ENCODE results near the gene ZFYVE21.
"Not testable (repeated sequence)": the region's sequence is repeated elsewhere in the genome, so short reads cannot be mapped to it uniquely, and the experiment has no call there.

ZFYVE21 gene

DNA sequence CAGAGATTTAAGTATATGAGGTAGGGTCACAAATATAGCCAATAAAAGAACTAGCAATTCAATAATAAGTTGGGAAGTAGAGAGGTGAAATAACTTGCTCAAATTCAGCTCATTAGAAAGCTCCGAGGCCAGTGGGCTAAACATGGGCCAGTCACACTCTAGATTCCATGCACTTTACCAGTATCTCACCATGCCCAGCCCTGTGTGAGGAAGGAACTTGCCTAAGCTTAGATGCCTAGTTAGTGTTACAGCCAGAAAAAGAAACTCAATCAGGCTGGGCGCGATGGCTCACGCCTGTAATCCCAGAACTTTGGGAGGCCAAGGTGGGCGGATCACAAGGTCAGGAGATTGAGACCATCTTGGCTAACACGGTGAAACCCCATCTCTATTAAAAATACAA is 60.7 kb downstream of the ZFYVE21 start:
- H3K4me3 ChIP-seq (ENCODE audit: low read length in 2 of 2); H3K4me1 ChIP-seq (ENCODE audit: control insufficient read depth in 2 of 2, insufficient read depth in 2 of 2, low read length in 2 of 2): not testable (repeated sequence)

DNA sequence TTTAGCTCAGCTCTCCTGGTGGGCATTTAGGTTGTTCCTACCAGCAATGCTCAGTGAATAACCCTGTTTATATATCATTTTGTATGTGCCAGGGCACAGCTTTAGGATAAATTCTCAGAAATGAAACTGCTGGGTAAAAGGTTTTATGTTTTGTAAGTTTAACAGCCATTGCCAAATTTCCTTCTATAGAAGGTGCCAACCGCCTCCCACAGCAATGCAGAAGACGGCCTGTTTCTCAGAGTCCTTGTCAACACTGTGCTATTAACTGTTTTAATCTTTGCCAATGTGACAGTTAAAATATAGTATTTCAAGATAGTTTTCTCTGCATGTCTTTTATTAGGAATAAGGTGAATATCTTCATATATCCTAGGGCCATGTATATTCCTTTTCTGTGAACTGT is 66.8 kb downstream of the ZFYVE21 start:
- Histone ChIP-seq H3K9me3 (ENCODE audit: control insufficient read depth in 2 of 2, low read length in 2 of 2) (no peaks in the 10 kb centered on the region), H3K27ac (ENCODE audit: low read depth in 2 of 2, low read length in 2 of 2) (no peak overlapping the region), H3K27me3 (ENCODE audit: control insufficient read depth in 2 of 2, insufficient read depth in 2 of 2, low read length in 2 of 2) (no peaks in the 10 kb centered on the region), H3K4me1 (ENCODE audit: control insufficient read depth in 2 of 2, insufficient read depth in 2 of 2, low read length in 2 of 2) (no peaks in the 10 kb centered on the region), H3K4me3 (ENCODE audit: low read length in 2 of 2) (no peak overlapping the region), H3K36me3 (ENCODE audit: control insufficient read depth in 2 of 2, insufficient read depth in 2 of 2, low read length in 2 of 2) (peaks cover 7 to 15% of the 10 kb centered on the region in 2 donors), H3K9ac (ENCODE audit: low read depth in 1 of 2, low read length in 2 of 2) (no peak overlapping the region)

More for the DNA sequence above, 60.7 kb downstream of the ZFYVE21 start:
- peaks cover 0 to 15% of the 10 kb centered on the region in 2 donors for H3K36me3 ChIP-seq (ENCODE audit: control insufficient read depth in 2 of 2, insufficient read depth in 2 of 2, low read length in 2 of 2)
- not testable (repeated sequence) for H3K9me3 ChIP-seq (ENCODE audit: control insufficient read depth in 2 of 2, low read length in 2 of 2); H3K9ac ChIP-seq (ENCODE audit: low read depth in 1 of 2, low read length in 2 of 2); H3K27ac ChIP-seq (ENCODE audit: low read depth in 2 of 2, low read length in 2 of 2); H3K27me3 ChIP-seq (ENCODE audit: control insufficient read depth in 2 of 2, insufficient read depth in 2 of 2, low read length in 2 of 2)

Data from mucosa of rectum (tissue), 2 donors.